Stimulated activated CD8-positive, alpha-beta memory T cell treated with anti-CD3 and anti-CD28 coated beads, Interleukin-12 subunit alpha, Interleukin-12 subunit beta, amount 100 ng/mL, for 24 hours (primary cell): ENCODE measurements around the gene DACT2.
"Not testable (repeated sequence)": the region's sequence is repeated elsewhere in the genome, so short reads cannot be mapped to it uniquely, and the experiment has no call there.

Source experiments
- DNase-seq: peaks from one replicate; pipeline ENCODE4 v3.0.0-alpha.2; 2020; ENCODE audit errors: extremely low read depth

Gene DACT2

DNA sequence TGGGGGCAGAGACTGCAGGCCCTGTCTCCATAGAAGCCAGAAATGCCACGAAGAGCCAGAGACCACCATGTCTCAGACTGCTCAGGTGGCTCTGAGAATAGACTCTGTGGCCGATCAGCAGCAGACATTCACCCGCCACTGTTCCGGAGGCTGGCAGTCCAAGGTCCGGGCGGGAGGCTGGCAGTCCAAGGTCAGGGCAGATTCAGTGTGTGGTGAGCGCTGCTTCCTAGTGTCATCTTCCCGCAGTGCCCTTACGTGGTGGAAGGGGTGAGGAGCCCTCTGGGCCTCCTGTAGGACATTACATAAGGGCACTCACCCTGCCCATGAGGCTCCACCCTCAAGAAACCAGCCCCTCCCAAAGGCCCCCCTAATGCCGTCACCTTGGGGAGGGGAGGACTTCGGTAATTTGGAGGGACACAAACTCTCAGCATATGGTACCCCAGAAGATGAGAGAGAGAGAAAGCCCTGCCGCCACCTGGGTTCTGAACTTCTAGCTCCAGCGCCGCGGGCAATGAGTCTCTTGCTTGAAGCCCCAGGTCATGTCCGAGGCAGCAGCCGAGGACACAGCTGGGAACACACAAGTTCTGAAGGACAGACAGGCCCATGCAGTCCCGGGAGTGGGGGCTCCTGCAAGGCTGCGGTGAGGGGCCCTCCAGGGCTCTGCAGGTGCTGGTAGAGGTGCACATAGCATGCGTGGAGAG, 36.4 kb downstream of the DACT2 start:
- no peak for DNase-seq

DNA sequence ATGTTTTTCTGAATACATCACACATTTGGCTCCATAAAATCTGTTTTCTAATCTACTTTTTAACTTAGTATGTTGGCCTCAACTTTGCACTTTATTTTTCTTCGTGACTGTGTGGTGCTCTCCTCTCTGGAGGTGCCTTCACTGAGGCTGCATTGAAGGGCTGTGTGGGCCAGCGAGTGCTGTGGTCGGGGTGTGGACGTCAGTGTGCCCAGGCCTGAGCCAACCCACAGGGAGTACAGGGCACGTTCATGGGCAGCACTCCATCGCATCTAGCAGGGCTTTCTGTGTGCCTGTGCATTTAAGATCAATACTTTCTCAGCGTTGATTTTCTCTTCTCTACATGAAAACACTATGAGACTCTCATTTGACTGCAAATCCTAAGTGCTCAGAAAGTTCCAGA, 37.8 kb downstream of the DACT2 start:
- no peak for DNase-seq

DNA sequence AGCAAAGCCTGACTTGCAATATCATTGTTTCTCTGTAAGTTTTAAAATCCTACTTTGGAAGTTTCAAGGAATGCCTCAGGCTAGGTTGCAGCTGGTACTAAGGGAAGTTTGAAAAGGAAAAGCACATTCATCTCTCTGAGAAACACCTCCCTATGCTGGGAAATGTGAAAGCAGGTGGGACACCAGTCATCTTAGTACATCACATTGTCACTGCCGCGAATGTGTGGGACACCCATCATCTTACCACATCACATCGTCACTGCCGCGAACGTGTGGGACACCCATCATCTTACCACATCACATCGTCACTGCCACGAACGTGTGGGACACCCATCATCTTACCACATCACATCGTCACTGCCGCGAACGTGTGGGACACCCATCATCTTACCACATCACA, 38.3 kb downstream of the DACT2 start:
- DNase-seq, result not testable (repeated sequence)

DNA sequence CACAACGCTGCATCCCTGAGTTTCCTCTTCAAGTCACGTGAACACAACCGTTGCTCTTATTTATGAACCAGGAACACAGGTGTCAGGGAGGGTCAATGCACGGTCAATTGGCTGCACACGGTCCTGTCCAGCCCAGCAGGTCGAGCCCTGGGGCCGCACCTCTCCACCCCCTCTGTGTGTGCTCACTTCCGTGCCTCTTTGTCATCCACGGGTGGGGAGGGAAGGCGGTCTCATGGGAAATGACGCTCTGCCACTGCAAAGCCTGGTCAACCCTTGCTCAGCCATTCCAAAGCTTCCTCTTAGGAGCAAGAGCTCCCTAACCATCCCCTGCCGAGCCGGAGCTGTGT, 38.7 kb downstream of the DACT2 start:
- DNase-seq, result no peak

DNA sequence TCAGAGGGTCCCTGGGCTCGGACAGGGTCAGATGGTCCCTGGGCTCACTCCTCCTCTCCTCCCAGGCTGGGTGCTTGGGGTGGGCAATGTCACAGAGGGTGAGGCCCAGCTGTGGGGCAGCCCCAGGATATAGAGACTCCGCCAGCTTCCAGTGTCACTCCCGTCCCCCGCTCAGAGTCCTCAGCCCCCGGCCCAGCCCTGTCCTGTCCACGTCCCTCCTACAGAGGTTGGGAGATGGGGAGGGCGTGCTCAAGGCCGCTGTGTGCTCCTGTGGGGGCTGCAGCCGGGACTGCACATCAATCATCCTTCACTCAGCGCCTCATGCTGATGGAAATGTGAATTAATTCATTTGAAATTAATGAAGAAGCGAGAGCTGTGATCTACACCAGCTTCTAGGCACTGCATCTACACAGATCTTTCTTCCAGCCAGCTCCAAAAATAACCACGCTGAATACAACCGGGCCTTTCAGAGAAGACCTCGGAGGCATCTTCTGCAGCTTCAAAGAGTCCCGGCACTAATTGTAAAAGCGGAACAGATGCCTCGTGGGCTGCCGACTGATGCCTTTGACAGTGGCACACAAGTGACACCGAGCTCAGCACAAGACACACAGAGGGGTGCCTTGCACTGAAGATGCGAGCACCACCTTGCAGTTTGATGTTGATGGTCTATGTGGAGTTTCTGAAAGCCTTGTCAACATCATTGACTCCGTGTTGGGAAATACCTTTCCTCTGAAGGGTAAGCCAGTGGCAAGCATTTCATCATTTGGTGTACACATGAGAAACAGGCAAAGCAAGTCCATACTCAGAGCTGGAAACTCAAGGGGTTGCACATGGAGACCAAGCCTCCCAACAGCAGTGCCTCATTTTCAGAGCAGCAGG, 39.3 kb downstream of the DACT2 start:
- DNase-seq, result no peak

DNA sequence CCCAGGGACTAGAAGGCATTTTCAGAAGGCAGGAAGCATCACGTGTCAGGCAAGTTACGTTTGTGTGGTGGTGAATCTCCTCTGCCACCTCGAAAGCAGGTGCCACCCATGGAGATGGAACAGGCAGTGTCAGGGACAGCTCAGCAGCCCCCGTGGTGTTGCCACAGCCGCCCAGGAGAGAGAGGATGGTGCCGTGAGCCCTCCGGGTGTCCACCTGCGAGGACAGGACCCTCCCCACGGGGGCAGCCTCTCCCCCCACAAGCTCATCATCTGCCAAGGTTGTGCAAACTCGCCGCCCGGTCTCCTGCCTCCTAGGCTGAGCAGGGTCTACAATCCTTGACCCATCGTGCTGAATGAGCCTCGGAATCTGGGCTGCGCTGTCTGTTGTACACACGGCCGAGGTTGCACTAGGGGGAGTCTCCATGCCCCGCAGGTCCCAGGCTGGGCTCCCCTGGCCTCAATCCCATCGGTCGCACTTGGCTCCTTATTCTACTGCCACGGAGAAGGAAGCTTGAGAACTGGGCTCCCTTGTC, 40.1 kb downstream of the DACT2 start:
- no peak for DNase-seq

DNA sequence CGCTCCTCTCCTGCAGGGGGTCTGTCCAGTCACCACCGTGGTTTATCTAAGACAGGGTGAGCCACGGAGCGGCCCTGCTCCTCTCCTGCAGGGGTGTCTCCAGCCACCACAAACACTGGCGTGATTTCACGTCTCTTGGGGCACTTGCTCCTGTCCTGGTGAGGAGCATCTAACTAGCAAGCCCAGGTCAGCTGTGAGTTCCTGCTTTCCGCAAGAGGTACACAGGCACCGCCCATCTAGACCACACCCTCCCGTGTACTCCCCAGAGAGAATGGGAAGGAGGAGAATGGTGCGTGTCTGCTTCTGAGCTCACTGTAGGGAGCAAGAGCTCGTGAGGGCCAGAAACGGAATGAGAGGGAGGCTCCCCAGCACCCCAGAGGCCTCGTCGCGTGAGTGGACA, 40.7 kb downstream of the DACT2 start:
- no peak for DNase-seq

DNA sequence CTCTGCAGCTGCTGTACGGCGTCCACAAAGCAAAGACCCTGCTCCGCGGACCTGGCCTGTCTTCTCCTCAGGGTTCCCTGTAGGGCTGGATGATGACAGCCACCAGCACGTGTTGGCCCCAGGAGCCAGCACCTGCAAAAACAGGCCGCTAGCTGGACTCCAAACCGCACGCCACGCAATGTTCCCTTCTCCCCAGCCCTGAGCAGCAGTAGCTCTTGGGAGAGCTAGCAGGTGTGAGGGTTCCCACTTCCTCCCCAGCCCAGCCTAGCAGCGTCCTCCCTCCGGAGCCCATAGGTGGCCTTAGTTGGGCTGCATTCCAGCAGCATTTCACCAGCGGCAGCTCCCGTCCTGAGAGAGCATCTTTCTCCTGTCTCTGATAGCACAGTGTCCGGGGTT, 42.3 kb downstream of the DACT2 start:
- no peak for DNase-seq

DNA sequence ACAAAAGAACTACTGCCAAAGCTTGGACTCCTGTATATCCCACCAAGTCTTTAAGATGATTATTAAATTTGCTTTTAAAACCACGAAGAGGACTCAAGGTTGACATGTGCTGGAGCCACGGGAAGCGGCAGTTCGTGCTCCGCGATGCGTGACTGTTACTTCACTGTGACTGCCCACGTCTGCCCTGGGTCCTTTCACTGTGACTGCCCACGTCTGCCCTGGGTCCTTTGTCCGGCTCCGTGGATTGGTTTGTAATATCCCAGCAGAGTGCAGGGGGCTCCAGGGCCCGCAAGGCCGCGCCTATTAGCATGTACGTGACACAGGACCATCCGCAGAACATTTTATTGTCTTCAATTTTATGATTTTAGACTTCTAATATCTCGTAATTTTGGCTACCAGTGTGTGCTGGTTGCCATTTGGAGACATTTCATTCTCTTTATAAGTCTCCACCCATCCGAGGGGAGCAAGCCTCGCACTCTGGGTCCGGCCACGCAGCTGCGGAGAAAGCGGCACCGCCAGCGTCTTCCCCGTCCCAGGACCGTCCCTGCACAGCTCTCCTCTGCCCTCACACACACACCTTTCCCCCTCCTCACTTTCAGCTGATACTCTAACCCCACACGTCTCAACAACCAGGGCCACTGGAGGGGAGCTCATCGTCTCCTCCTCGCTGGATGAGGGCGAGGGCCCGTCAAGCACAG, 42.9 kb downstream of the DACT2 start:
- no peak for DNase-seq

DNA sequence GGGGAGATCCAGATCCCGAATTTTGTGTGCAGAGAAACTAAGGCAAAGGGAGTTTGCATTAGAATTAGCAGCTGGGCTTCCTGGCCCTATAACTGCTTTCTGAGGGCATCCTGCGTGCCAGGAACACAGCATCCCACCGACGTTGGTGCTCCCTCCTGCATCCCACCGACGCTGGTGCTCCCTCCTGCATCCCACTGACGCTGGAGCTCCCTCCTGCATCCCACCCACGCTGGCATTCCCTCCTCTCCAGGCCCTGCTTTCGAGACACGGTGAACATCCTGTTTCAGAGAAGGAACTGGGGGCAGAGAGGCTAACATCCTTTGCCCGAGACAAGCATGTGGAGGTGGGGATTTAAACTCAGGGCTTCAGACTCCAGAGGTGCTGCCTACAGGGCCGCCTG, 44.4 kb downstream of the DACT2 start:
- no peak for DNase-seq

DNA sequence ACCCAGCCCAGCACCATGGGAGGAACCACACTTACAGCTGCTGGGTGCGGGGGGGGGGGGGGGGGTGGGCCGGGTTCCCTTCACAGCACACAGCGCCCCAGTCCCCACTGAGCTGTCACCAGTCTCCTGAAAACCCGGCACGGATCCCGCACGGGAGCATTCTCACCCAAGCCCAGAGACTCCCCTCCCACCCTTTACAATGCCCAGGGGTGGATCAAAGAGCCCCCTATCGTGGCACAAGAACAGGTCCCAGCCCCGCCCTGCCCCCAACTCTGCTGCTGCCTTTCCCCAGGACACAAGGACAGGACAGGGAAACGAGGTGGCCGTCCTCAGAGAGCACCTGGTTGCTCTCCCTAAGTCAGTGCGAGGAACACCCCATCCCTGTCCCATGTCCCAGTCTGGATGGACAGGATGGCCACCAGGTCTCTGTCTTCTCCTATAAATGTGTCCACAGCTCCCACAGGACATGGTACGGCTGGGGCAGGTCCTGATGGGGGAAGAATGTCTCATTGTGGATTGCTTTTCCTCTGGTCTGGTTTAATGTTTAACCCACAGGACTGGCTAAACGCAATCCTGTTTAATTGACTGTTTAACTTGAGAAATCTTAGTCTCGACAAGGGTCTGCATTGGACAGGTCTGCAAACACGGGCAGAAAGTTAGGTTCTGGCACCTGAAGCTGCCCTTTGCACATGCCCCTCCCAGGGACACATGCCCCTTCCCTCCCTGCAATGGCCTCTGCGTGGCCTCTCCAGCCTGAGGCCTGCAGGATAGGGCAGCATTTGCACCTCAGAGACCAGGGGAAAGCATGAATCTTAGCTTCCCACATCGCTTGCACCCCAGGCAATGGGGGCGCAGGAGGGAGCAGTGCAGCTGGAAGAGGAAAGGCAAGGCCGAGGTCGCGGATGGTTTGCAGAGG, 45.3 kb downstream of the DACT2 start:
- no peak for DNase-seq

DNA sequence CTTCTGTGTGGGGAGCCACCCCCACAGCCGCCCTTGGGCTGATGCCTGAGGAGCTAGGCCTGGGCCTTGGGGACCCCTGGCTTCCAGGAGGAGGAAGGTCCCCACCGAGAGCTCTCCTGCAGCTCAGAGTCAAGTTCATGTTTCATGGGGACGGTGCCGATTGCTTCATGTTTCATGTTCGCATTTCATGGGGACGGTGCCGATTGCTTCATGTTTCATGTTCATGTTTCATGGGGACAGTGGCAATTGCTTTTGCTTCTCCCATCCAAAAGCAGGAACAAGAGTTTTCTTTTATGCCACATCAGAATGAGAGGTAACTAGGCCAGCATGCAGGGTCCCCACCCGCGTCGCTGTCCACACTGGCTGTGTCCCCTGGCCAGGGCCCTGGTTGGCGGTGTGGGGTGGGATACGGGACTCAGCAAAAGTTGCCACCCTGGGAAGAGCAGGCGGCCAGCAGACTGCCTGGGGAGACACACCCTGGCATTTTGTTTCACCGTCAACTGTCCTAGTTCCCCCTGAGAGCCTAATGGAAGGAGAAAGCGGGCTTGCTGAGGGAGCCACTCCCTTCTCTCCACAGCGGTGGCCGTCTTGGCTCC, 46.0 kb downstream of the DACT2 start:
- DNase-seq, result no peak

DNA sequence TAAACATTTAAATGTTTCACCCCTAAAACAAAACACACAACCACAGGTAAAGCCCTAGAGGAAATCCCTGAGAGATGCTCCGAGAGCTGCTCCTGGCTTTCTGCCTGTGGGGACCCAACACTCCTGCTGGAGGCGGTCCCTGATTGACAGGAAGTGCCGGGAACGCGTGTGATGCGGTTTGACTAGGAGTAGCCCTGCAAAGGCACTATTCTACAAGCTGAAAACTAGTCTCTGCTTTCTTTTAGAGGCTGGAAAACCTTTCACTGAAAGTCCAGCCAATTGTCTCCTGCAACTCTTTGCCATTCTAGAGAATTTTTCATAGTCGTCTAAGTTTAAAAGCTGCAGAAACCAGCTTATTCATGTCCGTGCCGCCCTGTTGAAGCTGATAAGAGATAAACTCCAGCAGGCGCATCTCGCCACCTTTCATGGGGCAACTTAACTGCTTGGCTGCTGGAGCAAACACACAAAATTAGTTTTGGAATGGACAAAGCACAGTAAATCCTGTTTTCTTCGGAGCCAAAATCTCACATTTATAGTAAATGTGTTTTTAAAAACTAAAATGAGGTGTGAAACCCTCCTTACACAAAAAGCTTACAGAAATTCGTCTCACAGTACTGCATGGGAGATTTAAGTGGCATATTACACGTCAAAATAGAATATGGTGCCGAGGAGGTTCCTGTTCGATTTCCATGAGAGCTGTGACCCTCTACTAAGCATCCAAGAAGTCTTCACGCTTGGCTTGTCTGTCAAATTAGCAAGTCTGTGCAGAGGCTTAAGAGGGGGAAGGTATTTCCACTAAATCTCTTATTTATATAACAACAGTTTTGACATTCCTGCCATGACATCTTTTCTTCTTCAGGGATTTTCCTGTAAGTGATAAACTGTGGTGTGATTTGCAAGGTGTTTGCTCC, 46.9 kb downstream of the DACT2 start:
- no peak for DNase-seq

DNA sequence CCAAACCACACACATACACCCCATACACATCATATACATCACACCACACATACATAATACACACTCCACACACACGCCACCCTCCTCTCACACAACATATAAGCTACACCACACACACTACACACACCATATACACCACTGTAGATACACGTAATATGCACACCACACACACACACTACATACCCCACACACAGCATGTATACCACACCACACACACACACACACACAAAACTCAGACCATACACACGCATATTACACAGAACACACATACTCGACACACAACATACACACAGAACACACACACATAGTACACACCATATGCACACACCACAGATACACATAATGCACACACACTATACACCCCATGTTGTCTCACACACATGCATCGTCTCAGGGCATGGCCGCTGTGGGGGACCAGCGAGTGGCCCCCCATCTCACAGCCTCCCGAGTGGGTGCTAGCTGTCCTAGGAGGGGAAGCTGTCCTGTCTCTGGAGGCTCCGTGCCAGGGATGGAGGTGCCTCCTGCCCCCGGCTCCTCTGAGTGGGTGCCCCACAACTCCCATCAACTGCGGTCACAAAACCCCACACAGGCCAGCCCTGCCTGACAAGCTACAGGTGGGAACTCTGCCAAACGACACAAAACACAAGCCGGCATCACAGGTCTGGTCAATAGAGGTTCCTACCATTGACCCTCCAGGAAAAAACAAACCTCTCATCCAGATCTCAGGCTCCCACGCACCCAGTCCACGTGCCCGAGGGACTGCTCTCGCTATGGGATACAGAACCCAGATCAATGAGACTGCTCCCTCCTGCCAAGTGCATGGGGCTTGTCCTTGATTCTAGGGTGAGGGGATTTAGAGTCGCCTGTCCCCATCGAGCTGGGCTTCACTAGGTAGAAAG, 49.1 kb downstream of the DACT2 start:
- DNase-seq, result no peak

DNA sequence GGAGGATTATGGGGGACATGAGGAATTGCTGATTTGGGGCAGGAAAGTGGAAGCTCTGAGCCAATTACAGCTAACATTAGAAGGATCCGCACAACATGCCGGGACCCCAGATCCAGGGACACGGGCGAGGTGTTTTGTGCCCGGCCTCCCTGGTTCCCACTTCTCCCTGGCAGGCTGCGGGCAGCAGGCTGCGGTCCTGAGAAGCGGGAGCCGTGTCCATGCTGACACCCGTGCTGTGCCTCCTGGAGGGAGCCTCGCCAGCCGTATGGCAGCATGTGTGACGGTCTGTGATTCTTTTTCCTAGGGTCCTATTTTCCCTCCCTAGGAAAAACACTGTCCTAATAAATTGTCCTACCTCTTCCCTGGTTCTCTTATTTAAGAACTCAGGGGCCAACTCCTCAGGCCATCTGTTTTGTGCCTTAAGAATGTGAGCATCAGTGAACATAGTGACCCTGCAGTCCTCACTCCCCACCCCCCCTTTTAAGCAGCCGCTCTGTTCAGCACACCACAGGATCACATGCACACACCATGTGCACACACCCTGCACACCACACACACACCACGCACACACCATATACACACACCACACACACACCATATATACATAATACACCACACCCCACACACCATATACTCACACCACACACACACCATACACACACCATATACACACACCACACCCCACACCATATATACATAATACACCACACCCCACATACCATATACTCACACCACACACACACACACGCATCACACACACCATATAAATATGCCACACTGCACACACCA, 49.9 kb downstream of the DACT2 start:
- no peak for DNase-seq

DNA sequence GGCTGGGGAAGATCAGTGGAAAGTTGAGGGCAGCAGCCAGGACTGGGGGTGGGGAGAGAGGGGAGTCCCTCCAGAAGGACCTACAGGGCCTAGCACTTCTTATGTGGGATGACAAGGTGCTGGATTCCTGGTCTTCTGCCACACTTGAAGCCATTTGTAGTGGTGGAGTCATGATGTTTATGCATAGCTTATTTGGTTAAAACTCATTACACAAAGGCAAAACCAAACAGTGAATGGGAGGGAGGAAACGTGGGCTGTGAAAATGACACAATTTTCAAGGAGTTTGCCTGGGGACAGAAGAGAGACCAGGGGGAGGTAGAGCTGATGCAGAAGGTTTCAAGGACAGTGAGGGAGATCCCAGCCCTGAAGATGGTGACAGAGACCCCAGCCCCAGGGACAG, 50.8 kb downstream of the DACT2 start:
- no peak for DNase-seq

DNA sequence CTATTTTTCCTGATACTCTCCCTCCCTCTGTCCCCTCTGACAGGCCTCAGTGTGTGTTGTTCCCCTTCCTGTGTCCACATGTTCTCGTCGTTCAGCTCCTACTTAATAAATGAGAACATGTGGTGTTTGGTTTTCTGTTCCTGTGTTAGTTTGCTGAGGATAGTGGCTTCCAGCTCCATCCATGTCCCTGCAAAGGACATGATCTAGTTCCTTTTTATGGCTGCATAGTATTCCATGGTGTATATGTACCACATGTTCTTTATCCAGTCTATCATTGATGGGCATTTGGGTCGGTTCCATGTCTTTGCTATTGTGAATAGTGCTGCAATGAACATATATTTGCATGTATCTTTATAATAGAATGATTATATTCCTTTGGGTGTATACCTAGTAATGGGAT, 51.8 kb downstream of the DACT2 start:
- not testable (repeated sequence) for DNase-seq
